ENCODE results near the gene NRCAM.
A peak's percentile ranks its signal among the peaks of the same experiment; 100 is the strongest.

Gene NRCAM

DNA sequence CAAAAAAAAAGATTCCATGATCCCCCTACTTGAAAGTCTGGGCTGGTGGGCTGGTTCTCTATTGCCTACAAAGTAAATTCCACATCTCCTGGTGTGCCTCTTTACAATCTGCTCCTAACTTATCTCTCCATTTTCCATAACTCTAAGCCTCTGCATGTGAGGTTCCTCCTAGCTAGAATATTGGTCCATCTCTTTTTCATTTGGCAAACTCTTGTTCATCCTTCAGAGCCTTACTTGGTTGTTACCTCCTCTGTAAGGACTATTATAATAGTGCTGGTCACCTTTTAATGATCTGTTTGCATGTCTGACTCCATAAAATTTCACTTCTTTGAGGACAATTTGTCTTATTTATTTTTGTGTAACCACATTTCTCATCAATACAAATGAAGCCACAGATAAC is 1.6 kb upstream of the NRCAM start:
- no peak for DNase-seq

GRCh38 chr7:108456845-108457540 is 757 bp upstream of the NRCAM start:
- peak; percentile 38 for DNase-seq

DNA sequence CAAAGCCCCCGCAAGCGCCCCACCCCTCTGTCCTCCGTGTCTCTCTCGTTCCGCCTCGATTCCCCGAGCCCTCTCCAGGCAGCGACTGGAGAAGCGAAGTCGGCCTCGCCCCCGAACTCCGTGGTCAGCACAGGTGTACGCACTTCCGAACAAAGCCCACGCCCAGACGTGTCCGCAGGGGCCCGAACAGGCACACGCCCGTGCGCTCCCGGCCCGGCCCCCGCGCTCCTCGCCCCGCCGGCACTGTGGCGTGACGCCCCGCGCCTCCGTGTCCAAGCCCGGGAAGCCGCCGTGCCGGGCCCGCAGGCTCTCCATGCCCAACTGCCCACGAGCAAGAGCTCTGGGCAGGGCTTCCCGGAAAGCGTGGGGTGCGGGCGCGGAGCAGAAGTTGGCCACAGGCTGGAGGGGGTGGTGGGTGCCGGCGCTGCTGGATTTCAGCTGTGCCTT is 662 bp downstream of the NRCAM start:
- no peak for DNase-seq

GRCh38 chr7:108454674-108455550 is 1.3 kb downstream of the NRCAM start:
- DNase-seq: peak; percentile 75

DNA sequence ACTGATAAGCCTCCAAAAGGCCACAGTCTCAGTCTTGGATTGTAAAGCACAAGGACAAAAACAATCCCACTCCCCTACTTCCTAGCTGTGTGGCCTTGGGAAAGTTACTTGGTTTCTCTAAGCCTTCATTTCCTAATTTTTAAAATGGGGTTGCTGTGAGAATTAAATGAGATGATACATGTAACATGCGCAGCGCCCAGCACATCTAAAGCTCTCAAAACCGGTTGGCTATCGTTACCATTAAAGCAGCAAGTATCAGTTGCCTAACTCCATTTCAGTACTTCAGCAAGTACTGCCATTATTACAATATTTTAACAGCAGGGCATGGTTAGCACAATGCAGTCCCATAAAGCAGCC is 1.9 kb downstream of the NRCAM start:
- no peak for DNase-seq

DNA sequence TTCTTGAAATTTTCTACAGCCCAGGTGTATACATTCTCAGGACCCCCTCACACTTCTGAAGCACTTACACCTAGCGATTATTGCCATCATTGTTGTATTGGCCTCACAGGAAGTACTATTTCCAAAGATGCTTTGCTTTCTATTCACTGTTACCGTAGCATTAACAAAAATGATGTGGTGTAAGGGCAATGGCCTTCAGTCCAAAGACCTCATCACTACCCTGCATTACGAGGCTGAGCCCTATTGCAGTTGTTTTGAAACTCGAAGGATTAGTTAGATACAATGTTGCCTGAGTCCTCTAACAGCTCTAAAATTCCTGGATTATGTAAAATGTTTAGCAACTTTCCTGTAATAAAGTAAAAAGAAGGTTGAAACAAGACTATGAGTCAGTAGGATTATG is 2.9 kb downstream of the NRCAM start:
- no peak for DNase-seq

DNA sequence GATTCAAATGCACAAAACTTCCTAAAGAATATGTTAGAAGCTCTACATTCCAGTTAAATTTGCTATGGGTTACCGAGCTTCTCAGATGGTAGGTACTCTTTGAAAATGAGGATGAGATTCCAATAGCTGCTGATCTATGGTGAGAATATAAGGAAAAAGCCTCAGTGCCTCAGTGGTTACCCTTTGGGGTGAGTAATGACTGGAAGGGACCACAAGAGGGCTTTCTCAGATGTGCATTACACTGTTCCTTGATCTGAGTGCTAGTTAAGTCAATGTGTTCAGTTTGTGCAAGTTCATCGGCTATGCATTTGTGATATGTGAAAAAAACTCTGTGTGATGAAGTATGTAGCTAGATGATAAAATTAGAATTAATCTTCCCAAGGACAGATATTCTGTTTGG is 3.5 kb downstream of the NRCAM start:
- DNase-seq: peak; percentile 65

DNA sequence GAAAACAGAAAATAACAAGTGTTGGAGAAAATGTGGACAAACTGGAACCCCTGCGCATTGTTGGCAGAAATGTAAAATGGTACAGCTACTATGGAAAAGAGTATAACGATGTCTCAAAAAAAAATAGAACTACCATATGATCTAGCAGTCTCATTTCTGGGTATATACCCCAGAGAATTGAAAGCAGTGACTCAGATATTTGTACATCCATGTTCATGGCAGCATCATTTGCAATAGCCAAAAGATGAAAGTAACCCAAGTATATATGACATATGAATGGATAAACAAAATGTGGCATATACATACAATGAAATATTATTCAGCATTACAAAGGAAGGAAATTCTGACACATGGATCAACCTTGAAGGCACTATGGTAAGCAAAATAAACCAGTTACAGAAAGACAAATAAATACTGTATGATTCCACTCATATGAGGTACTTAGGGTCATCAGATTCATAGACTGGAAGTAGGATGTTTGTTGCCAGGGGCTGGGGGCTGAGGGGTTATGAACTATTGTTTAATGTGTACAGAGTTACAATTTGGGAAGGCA is 4.9 kb downstream of the NRCAM start:
- DNase-seq: no peak

- DNase-seq: no peak
These were observed 6.1 kb downstream of the NRCAM start for GRCh38 chr7:108450160-108450559.

- DNase-seq: no peak
These were observed 6.7 kb downstream of the NRCAM start for GRCh38 chr7:108449521-108449920.

DNA sequence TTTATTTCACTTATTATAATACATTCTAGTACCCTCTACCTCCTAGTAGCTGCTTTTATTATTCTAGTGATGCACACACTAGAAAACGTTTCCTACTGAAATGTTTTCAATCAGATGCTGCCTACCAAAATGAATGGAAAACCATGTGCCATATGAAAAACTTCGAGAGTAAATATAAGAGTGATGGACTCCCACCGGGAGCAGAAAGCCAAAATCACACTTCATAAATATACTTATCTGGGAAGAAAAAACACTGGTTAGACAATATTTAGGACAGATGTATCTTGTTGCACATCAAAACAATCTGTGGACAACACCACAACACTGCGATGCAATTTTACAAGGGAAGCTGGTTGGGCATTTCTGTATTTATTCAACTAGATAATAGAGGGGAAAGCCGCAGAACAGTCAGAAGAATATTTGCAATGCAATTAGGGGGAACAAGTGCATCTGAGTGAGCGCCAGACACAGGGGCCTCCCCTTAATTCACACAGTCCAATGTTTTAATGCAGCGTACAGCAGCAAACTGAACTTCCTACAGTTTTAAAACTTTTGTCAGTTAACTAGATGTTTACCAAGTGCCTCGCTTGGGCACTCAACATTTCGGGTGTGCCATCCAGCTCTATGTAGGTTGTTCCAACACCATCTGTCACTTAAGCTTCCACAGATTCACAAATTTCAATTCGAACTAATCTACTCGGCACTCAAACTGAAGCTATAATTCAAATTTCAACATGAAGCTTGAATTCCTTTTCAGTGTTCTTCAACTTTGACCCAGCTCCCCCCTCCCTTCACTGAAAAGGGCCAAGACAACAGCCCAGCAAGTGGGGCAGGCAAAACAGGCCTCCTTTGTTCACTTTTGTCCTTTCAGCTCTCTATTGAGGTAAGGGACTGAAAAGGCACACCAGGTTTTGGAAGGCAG is 7.4 kb downstream of the NRCAM start:
- DNase-seq: peak; percentile 65

- peak; percentile 92 for DNase-seq
These were observed 14.1 kb downstream of the NRCAM start for GRCh38 chr7:108442039-108442568.

GRCh38 chr7:108441392-108441955 is 14.8 kb downstream of the NRCAM start:
- no peak for DNase-seq

DNA sequence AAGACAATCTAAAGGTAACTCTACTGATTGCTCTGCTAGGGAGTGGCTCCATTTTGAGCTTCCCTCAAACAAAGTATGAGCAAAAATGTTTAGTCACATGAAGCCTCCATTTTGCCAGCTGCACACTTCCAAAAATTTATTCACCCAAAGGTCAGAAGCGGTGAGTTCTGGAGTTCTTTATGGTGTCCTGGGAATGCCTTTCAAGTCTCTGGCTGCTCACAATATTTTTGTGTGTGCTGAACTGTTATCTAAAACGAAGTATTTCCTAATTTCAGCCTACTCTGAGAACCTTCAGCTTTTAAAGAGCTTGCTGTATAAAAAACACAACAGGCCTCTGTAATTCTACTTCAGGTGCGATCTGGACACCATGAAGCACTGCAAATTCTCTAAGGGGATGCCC is 15.6 kb downstream of the NRCAM start:
- no peak for DNase-seq

- no peak for DNase-seq
These were observed 19.3 kb downstream of the NRCAM start for GRCh38 chr7:108436906-108437305.

DNA sequence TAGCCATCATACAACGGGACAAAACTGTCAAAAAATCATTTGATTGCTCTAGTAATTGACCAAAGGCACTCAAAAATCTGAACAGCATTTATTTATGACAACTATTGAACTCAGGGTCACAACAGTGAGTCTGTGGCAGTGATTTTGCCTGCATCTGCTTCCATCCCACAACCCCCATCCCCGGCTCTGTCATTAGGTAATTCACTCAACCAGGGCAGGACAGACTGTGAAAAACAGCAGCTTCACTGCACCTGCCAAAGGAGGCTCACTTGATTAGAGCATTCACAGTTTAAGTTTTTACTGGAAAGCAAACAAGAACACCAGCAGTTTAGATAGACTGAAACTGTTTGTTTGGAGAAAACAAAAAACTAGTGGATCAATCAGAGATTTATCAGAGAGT is 22.2 kb downstream of the NRCAM start:
- DNase-seq: no peak

GRCh38 chr7:108431099-108431498 is 25.1 kb downstream of the NRCAM start:
- DNase-seq: no peak

GRCh38 chr7:108430664-108431063 is 25.6 kb downstream of the NRCAM start:
- DNase-seq: no peak

DNA sequence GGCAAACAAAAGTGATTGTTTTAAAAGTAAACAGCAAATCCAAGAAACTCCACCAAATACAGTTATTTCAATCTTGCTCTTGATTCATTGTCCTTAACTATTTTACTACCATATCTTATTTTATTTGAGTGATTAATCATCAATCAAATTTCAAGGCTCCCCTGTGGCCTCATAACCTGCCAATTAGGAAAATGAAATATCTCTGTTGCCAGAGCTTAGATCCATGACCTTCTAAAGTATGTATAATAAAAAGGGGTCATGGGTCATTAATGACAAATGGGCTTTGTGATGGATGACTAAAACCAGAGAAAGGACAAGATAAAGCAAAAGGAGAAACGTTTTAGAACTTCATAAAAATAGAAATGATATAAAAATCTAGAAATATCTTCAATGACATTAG is 28.5 kb downstream of the NRCAM start:
- no peak for DNase-seq

DNA sequence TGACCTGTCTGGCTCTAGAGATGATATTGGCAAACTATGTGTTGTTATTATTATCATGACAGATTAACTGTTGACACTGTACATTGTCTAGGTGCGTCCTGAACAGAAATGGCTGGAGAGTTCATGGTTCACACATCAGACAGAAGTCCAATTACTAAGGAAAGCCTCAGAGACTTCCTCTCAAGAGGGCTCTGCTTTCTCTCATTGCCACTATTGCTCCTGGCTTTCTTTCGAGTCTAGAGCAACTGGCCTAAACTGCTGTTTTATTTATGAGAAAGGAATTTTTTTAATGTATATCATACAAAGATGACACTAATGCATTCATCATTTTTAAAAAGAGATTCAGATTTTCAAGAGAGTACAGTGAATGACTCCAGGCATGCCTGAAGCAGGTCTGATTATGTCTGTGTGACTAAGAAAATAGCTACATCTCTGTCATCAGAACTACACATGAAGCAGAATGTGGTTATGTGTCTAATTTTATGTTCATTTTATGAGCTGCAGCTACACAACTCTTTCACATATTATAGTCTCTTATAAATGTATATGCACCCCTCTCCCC is 30.4 kb downstream of the NRCAM start:
- no peak for DNase-seq

DNA sequence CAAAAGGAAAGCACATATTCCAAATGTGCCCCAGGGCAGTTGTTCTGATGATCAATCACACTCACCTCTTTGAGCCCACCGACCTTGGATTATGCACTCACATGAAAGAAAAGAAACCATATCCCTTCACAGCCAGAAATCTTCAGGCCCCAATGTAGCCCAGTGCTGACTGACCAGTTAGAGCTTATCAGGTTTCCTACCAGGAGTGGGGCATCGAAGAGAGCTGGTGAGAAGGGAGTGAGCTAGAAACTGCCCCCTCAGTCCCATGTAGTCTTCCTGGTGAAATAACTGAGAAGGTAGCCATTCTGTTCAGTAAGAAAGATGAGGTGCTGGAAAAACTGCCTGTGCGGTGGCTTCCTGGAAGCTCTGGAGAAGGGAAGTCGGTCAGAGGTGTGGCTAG is 32.2 kb downstream of the NRCAM start:
- DNase-seq: no peak
